HL-60/S4 treated with retinoic acid at 250 ng/mL for 4 days and 3 days (cell line): ENCODE data around the gene DEPDC1B.

Experiments used
- in situ Hi-C: fragments of 300-500 bp; cut with MboI; formaldehyde crosslinking; loops from 2 replicates; pipeline ENCODE4 v1.7.0; 2022; ENCODE audit warnings: low sequenced_read_pairs

Gene DEPDC1B

DNA sequence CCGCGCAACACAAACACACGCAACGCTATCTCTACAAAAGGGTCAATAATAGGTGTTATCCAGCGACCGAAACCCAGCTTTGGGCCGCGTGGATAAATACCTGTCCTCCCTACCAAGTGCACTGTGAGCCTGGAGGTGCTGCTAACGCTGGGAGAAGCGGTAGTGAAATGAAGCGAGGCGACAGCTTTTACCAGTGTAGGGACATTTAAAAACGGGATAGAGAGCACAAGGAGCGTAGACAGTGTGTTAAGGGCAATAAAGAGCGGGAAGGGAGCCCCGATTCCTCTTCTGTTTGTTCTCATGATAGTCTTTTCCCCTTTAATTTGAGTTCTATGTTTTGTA lies 421 bp upstream of the DEPDC1B start:
- in situ Hi-C loops: no loop called here

DNA sequence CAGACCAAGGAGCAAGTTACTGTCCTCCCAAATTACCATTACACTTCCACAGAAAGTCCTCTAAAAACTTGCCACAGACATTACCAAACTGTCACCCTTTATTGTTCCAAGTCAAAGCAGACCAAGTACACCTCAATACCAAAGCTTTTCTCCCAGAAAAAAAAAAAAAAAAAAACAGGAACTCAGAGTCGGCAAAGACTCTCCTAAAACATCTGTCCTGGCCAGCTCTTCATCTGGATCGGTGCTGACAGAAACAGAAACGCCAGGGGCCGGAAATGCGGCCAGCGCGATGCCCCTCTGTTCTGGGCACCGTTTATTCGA lies 718 bp downstream of the DEPDC1B start:
- in situ Hi-C loops: loop anchor here (25.0 kb wide), 1 partner anchor 238 kb away; the partner anchor contains the start of genes ERCC8 and NDUFAF2

DNA sequence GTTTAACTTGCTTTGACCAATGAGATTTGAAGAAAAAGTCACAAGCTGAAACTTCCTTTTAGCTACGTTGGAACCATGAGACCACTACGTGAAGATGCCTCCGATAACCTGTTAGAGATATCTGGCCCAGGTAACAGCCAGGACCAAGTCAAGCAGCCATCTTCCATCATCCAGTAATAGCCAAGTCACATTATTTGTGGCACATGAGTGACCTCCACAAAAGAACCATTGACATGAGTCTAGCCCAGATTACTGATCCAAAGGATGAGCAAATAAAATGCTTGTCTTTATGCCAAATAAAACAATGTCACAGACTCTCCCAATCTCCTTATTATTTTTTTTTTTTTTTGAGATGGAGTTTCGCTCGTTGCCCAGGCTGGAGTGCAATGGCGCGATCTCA lies 1.6 kb downstream of the DEPDC1B start:
- in situ Hi-C loops: loop anchor here (25.0 kb wide), 1 partner anchor 239 kb away; the partner anchor contains the start of genes ERCC8 and NDUFAF2

DNA sequence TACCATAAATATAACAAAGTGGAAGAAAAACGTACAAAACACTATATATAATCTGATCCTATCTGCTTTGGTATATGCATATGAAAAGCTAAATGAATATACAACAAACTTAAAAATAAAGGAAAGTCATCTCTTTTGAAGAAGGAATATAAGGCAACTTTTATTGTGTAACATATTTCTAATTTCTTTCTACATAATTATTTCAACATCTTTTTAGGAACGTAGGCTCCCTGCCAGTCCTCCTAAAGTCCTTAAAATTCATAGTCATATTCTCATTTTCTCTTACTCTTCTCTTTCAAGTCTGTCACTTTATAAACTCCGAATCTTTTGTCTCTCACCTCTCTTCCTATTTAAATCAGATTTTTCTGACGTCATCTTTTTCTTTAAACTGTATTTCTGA lies 9.6 kb downstream of the DEPDC1B start:
- in situ Hi-C loops: loop anchor here (25.0 kb wide), 1 partner anchor 247 kb away; the partner anchor contains the start of genes ERCC8 and NDUFAF2

DNA sequence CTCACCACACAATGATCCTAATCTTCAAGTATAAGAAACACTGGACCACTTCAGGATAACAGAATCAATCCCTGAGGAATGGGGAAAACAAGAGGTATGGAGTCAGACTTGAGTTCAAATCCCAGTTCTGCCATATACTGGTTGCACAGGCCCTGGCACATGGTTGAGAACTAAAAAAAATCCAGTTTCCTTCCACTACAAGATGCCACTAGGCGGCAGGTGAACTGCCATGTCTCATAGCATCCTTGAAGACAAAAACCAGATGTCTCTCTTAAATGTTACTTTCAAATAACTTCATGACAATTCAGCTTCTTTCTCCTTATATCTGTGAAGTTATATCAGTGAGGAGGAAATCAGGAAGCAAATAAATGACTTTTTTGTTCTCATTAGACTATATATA lies 11.0 kb downstream of the DEPDC1B start:
- in situ Hi-C loops: loop anchor here (25.0 kb wide), 1 partner anchor 248 kb away; the partner anchor contains the start of genes ERCC8 and NDUFAF2

DNA sequence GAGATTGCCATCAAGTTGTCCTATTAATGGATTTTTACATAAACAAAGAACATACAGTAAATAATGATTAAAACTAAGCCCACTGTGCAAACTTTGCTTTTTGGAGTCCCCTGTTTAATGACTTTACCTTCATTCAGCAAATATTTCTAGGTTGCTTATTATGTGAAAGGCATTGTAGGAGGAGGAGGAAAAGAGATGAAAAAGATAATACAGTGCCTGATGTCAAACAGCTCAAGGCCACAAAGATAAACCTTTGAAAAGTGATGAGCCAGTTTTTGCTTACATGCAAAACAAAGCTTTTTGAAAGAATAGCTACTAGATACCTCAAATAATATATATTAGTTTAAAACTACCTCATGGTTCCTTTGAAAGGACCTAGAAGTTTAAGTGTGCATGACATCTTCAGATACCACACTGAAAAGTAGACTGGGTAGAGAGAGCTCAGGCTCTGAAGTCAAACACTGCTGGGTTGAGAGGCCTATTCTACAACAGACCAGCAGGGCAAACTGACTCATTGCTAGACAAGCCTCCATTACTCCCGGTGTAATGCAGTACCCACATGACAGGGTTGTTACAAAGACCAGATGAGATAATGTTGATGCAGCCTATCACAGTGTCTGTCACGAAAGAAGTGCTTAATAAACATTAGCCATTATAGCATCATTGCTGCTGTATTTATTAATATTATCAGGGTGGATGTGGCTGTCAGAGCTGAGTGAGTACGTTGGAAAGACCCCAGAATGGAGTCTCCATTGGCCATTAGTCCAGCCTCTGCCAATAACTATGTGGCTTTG lies 11.8 kb downstream of the DEPDC1B start:
- in situ Hi-C loops: loop anchor here (25.0 kb wide), 1 partner anchor 249 kb away; the partner anchor contains the start of genes ERCC8 and NDUFAF2

DNA sequence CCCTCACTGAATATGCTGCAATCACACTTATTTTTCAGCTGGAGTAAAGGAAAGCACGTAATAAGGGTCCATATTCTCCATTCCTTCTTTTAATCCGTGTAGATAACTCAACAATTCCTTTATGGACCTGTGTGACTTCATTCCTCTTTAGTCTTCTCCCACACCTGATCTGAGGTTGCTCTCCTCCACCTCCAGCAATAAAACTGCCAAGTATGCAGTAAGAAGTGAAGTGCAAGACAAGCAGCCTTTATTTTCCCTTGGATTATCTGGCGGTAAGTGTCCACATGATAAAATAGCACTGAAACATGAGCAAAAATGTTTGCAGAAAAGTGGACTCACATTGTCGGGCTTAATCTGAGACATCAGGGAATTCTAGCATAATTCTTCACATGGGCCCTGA lies 13.8 kb downstream of the DEPDC1B start:
- in situ Hi-C loops: loop anchor here (25.0 kb wide), 1 partner anchor 251 kb away; the partner anchor contains the start of genes ERCC8 and NDUFAF2

DNA sequence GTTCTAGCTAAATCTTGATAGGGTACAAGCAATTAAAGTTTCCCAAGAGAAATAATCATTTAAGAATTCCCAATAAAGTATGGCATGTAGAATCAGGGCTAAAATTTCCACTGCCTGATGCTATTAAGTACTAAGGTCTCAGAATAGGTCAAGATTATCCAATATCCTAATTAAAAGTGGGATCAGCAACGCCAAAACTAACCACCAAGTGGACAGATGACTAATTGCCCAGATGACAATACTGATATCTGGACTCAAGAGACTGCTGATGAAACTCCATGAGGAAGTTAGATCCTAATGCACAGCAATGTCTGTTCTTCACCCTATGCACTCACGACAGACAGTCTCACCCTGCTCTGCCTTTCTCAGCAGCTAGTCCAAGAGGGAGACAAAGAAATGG lies 14.3 kb downstream of the DEPDC1B start:
- in situ Hi-C loops: loop anchor here (25.0 kb wide), 1 partner anchor 252 kb away; the partner anchor contains the start of genes ERCC8 and NDUFAF2

DNA sequence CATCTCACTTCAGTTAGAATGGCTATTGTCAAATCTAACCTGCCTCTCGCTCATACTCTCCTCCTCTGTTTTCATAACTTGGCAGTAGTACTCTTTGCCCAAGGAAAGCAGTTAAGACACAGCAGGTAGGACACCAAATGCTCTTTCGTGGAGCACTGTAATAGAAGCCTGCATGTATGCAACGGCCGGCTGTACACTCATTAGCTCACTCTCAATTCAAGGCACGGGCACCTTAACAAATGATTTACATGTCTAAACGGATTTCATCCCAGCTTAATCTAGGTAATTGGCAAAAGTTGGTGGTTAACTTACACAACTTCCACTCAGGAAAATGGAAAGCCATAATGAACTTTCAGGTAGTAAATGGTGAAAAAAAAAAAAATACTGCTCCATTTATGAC lies 14.9 kb downstream of the DEPDC1B start:
- in situ Hi-C loops: loop anchor here (25.0 kb wide), 1 partner anchor 252 kb away; the partner anchor contains the start of genes ERCC8 and NDUFAF2

DNA sequence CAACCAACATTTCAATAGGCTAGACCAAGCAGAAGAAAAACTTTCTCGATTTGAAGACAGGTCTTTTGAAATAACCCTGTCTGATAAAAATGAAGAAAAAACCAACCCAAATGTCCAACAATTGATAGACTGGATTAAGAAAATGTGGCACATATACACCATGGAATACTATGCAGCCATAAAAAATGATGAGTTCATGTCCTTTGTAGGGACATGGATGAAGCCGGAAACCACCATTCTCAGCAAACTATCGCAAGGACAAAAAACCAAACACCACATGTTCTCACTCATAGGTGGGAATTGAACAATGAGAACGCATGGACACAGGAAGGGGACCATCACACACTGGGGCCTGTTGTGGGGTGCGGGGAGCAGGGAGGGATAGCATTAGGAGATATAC lies 18.0 kb downstream of the DEPDC1B start:
- in situ Hi-C loops: loop anchor here (25.0 kb wide), 1 partner anchor 255 kb away; the partner anchor contains the start of genes ERCC8 and NDUFAF2

DNA sequence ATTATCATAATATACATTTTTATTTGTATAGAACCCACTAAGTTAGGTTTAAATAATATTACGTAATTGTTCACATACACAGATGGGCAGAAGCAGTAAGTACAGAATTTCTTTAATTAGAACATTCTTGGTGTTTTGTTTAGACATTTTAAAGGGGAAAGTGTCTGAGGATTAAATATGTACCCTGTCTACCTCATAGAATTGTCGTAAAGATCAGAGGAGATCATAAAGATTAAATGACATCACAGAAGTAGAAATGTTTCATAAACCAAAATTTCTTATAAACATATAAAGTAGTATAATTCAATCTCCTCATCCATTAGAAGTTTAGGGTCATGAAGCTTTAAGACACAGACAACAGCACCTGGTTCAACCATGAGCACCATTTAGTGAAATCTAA lies 20.1 kb downstream of the DEPDC1B start:
- in situ Hi-C loops: loop anchor here (25.0 kb wide), 1 partner anchor 257 kb away; the partner anchor contains the start of genes ERCC8 and NDUFAF2

DNA sequence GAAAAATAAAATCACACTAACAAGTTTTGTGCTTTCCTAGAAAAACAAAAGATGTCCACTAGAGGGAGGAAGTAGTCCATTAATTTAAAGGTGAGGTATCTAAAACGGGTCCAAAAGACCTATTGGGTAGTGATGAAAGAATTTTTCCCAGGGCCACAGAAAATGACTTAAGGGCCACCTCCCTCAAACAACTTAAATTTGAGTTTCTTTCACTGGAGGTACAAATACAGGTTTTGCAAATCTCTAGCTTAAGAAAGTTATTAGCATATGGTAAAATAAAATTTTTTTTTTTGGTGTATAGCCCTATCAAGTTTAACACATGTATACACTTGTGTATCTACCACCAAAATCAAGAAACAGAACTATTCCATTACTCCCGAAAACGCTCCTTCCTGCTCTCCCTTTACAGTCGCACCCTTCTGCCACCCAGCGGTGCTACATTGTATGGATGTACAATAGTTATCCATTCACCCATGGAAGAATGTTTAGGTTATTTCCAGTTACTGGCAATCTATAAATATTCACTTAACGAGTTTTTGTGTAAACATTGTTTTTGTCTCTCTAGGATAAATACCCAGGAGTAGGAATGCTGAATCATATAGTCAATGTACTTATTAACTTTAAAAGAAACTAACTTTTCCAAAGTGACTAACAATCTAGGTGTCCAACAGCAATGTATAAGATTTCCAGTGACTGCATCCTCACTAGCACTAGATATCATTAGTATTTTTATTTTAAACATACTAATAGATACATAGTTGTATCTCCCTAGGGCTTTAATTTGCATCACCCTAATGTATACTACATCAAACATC lies 21.9 kb downstream of the DEPDC1B start:
- in situ Hi-C loops: loop anchor here (25.0 kb wide), 1 partner anchor 259 kb away; the partner anchor contains the start of genes ERCC8 and NDUFAF2

DNA sequence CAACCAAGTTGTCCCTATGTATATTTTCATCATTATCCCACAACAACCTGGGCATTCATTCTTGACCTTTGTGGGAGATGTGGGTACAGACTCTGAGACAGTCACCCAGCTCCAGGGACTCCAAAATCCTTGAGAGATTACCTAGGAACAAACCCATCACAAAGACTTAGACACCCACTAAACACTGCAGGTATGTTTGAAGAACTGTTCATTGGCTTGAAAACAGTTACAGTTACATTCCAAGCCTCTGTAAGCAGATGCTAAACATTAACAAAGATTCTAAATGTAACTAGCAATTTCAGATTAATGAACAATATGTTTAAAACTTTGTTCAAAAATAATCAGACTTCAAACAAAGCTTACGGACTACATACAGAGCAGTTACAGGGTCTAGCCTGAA lies 24.7 kb downstream of the DEPDC1B start:
- in situ Hi-C loops: loop anchor here (25.0 kb wide), 1 partner anchor 262 kb away; the partner anchor contains the start of genes ERCC8 and NDUFAF2

DNA sequence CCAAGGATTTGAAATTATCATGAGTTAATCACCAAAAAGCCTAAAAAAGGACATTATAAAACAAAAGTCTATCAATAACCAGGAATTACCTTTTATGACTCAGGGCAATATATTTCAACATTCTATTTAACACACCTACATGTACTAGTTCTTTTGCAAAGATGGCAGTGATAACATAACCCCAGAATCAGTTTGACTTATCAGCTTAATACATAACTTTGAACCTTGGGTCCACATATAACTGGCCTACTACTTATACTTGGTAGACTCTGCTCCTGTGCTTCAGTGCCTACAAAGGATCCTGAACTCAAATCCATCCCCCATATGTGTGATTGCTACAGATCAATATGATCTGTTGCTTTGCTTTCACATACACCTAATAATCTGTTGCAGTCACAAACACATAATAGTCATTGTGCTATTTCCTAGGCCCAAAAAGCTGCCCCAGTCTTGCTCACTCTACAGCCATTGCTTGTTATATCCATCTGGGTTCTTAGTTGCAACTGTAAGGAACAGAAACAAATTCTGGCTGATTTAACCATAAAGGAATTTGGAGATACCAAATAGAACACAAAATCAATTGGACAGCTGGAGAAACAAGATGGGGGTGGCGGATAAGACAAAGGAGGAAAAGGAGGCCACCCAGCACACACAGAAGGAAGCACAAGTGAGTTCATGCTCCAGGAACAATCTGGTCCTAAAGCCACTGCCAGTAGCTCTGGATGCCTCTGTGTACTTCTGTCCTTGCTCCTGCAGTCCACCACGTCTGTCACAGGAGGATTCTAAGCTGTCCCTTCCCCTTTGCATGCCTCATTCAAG lies 25.5 kb downstream of the DEPDC1B start:
- in situ Hi-C loops: loop anchor here (25.0 kb wide), 2 partner anchors 263 to 862 kb away; partner anchors contain the start of genes ERCC8 and NDUFAF2

DNA sequence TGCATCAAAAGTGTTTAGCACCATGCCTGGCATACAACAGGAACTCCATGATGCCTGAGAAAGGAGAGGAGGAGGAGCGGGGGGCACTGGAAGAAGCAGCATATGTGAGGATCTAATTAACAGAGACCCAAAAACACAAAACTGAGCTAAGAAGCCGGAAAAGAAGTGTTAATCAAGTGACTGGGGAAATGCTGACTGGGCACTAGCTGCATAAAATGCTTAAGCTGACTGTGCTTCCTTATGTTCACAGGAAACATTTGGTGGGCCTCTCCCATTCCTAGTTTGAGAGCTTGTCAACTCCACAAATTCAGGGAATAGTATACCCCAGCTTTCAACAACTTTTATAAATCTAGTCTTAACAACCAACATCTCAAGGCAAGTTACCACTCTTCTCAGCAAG lies 26.6 kb downstream of the DEPDC1B start:
- in situ Hi-C loops: loop anchor here (25.0 kb wide), 1 partner anchor 861 kb away; no protein-coding TSS in a partner anchor

DNA sequence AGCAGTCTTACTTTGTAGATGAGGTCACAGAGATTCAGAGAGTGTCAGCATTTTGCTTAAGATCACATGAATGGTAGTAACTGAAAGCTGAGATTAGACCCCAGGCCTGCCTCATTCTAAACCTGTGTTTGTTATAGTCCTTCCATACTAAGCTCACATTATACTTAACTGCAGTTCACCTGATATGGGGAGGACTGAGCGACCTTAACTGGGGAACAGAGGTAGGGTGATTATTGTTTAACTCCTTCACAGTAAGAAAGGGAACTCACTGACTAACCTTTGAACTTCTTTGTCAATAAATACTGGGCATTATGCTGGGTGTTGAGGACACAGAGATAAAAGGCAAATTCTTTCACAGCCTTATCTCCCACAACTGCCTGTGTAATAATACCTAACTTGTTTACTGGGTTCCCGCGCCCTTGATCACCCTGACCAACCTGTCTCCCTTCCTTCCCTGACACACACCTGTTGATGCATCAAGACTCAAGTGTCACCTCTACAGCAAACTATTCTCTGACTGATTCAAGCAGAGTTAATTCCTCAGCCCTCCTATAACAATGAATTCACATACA lies 27.2 kb downstream of the DEPDC1B start:
- in situ Hi-C loops: loop anchor here (25.0 kb wide), 1 partner anchor 860 kb away; no protein-coding TSS in a partner anchor

DNA sequence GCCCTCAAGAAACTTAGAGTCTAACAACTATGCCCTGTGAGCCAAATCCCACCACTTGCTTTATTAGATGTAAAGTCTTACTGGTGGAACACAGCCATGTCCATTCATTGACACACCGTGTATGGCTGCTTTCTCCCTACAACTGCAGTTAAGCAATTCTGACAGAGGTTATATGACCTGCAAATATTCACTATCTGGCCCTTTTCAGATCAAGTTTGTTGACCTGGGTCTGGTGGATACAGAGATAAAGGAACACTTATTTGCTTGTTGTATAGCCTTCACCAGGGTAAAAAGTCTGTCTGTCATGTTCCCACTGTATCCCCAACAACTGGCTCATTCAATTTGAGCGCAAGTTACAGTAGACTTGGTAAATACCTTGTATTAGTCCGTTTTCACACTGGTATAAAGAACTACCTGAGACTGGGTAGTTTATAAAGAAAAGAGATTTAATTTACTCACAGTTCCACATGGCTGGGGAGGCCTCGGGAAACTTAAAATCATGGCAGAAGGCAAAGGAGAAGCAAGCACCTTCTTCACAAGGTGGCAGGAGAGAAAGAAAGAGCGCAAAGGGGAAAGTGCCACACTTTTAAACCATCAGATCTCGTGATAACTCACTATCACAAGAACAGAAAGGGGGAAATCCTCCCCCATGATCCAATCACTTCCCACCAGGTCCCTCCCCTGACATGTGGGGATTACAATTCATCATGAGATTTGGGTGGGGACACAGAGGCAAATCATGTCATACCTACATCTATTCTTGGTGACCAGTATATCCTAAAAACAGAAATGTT lies 27.9 kb downstream of the DEPDC1B start:
- in situ Hi-C loops: loop anchor here (25.0 kb wide), 1 partner anchor 860 kb away; no protein-coding TSS in a partner anchor

DNA sequence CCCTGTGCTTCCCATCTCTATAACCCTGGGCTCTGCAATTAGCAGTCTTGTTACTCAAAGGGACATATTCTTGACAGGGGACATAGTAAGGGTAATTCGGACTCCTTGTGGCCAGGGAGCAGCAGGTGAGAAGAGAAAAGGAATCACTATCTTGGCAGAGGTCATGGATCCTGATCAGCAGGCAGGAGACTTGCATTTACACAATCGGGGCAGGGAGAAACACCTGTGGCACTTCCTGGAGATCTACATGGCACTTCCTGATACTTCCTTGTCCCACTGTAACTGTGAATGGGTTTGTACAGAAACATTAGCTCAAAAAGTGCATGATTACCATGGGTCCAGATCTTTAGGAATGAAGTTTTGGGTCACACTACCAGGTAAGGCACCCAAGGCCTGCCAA lies 29.2 kb downstream of the DEPDC1B start:
- in situ Hi-C loops: loop anchor here (25.0 kb wide), 1 partner anchor 858 kb away; no protein-coding TSS in a partner anchor
